GM12801 (cell line): ENCODE results near the gene KRT80.

ENCODE experiments used
- TF ChIP-seq, protein P1 (sequence below): IDR thresholded peaks from one replicate; pipeline ENCODE4 v1.5.1; 2011; ENCODE audit warnings: control low read depth; ENCODE audit not compliant: insufficient read length; ENCODE audit errors: extremely low read depth

KRT80 gene

GRCh38 chr12:52146089-52146821 is 45.6 kb downstream of the KRT80 start:
- TF ChIP-seq, protein P1, sequence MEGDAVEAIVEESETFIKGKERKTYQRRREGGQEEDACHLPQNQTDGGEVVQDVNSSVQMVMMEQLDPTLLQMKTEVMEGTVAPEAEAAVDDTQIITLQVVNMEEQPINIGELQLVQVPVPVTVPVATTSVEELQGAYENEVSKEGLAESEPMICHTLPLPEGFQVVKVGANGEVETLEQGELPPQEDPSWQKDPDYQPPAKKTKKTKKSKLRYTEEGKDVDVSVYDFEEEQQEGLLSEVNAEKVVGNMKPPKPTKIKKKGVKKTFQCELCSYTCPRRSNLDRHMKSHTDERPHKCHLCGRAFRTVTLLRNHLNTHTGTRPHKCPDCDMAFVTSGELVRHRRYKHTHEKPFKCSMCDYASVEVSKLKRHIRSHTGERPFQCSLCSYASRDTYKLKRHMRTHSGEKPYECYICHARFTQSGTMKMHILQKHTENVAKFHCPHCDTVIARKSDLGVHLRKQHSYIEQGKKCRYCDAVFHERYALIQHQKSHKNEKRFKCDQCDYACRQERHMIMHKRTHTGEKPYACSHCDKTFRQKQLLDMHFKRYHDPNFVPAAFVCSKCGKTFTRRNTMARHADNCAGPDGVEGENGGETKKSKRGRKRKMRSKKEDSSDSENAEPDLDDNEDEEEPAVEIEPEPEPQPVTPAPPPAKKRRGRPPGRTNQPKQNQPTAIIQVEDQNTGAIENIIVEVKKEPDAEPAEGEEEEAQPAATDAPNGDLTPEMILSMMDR: no peak

- TF ChIP-seq, protein P1: no peak
Measured at GRCh38 chr12:52145228-52146088, 46.4 kb downstream of the KRT80 start.

- TF ChIP-seq, protein P1: no peak
Measured at GRCh38 chr12:52144512-52145227, 47.1 kb downstream of the KRT80 start.

- TF ChIP-seq, protein P1: no peak
Measured at GRCh38 chr12:52142431-52142830, 49.4 kb downstream of the KRT80 start.

DNA sequence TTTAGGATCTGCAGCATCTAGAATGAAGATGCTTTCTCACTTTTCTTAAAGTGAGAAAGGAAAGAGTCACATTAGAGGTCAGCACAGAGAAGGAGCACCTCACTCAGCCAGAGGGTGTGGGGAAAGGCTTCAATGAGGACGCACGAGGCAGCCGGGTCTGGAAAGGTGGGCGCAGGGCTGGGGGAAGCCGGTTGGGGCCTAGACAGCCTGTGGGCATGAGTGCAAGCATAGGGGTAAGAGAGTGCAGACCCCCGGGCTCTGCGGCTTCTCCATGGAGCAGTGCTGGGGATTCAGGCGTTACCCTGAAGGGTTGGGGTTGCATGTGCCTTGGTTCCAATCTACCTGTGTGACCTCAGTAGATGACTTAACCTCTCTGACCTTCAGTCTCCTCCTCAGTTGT is 49.9 kb downstream of the KRT80 start:
- TF ChIP-seq, protein P1: no peak

DNA sequence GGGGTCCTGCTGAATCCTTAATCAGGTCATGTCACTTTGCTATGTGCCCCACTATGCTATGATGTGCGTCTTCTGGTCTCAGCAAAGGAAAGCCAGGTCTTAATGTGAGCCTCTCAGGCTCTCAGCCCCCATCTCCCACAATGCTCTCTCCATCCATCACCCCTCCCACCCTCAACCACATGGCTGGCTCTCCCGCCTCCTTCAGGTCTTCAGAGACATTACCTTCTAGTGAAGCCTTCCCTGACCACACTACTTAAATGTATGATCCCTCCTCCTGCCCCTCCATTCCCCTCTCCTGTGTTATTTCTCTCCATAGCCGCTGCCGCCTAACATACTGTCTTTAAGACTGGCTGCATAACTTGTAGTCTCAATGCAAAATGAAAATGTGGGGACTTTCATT is 50.5 kb downstream of the KRT80 start:
- TF ChIP-seq, protein P1: no peak

DNA sequence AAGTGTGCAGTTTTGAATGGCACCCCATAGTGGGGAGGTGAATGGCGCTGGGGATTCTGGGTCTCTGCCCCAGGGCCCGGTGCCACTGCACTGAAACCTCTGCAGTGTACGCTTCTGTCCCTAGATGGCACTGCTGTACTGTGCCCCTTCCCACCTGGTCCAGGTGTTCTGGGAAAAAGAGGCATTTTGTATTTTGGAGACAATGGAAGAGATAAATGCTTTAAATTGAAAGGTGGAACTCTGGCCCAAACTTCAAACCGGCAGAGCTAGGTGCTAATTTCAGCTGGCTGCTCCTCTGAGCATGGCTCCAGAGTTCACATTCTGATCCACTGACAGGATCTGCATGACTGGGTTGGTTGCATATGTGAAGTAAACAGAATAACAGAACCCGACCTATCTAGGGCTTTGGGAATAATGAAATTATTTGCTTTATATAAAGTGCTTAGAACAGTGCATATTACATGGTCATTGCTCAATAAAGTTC is 52.2 kb downstream of the KRT80 start:
- TF ChIP-seq, protein P1: no peak
